ENCODE data around the gene BDKRB2. TPM values are rescaled to one million over a fixed set of nuclear protein-coding genes. Genes with fewer than 3 reads are reported as not detected.

The BDKRB2 gene
- total RNA-seq, 1 experiment from 2014 or later, result 0.21 TPM

GRCh38 chr14:96161636-96162035 is 43.0 kb upstream of the BDKRB2 start:
- H3K27me3 ChIP-seq (replicated peaks; ENCODE audit: insufficient read depth, low read depth, low read length, poor library complexity), result no peaks in the 10 kb centered on the region
- ChIA-PET CTCF (no interaction called here), POLR2A (ENCODE audit: low non-redundant PET) (no interaction called here)
- H3K4me3 ChIP-seq (ENCODE audit: low read depth, low read length, poor library complexity, severe bottlenecking), result no peak overlapping the region
- TF ChIP-seq, protein P1, sequence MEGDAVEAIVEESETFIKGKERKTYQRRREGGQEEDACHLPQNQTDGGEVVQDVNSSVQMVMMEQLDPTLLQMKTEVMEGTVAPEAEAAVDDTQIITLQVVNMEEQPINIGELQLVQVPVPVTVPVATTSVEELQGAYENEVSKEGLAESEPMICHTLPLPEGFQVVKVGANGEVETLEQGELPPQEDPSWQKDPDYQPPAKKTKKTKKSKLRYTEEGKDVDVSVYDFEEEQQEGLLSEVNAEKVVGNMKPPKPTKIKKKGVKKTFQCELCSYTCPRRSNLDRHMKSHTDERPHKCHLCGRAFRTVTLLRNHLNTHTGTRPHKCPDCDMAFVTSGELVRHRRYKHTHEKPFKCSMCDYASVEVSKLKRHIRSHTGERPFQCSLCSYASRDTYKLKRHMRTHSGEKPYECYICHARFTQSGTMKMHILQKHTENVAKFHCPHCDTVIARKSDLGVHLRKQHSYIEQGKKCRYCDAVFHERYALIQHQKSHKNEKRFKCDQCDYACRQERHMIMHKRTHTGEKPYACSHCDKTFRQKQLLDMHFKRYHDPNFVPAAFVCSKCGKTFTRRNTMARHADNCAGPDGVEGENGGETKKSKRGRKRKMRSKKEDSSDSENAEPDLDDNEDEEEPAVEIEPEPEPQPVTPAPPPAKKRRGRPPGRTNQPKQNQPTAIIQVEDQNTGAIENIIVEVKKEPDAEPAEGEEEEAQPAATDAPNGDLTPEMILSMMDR (conservative IDR thresholded peaks at IDR 0.05; ENCODE audit: low read depth, low read length), result no peak
- TF ChIP-seq EZH2 (IDR thresholded peaks at IDR 0.05; ENCODE audit: borderline replicate concordance, low read depth, low read length, poor library complexity, severe bottlenecking), result no peak
- no peak overlapping the region for H3K27ac ChIP-seq (ENCODE audit: low read depth, low read length, poor library complexity, severe bottlenecking)
- H3K36me3 ChIP-seq (ENCODE audit: insufficient read depth, low read length, poor library complexity, severe bottlenecking), result no peaks in the 10 kb centered on the region
- no peaks in the 10 kb centered on the region for H3K9me3 ChIP-seq (ENCODE audit: low read depth, low read length, poor library complexity, severe bottlenecking)
- DNase-seq (ENCODE audit: low spot score), result no peak
- H3K4me1 ChIP-seq (ENCODE audit: insufficient read depth, low read length, poor library complexity, severe bottlenecking), result no peaks in the 10 kb centered on the region
- intact Hi-C loops (cut with micrococcal nuclease; ENCODE audit: unreplicated experiment), result no loop called here
- no TSS peak for BruUV-seq (replicated peaks)

- no peak for DNase-seq (ENCODE audit: low spot score)
- no TSS peak for BruUV-seq (replicated peaks)
- H3K4me3 ChIP-seq (ENCODE audit: low read depth, low read length, poor library complexity, severe bottlenecking), result no peak overlapping the region
- no peaks in the 10 kb centered on the region for H3K9me3 ChIP-seq (ENCODE audit: low read depth, low read length, poor library complexity, severe bottlenecking)
- no peaks in the 10 kb centered on the region for H3K27me3 ChIP-seq (replicated peaks; ENCODE audit: insufficient read depth, low read depth, low read length, poor library complexity)
- ChIA-PET POLR2A (ENCODE audit: low non-redundant PET) (no interaction called here), CTCF (no interaction called here)
- H3K27ac ChIP-seq (ENCODE audit: low read depth, low read length, poor library complexity, severe bottlenecking), result no peak overlapping the region
- no peaks in the 10 kb centered on the region for H3K4me1 ChIP-seq (ENCODE audit: insufficient read depth, low read length, poor library complexity, severe bottlenecking)
- intact Hi-C loops (cut with micrococcal nuclease; ENCODE audit: unreplicated experiment), result no loop called here
- no peak for TF ChIP-seq EZH2 (IDR thresholded peaks at IDR 0.05; ENCODE audit: borderline replicate concordance, low read depth, low read length, poor library complexity, severe bottlenecking)
- TF ChIP-seq, protein P1 (conservative IDR thresholded peaks at IDR 0.05; ENCODE audit: low read depth, low read length), result no peak
- no peaks in the 10 kb centered on the region for H3K36me3 ChIP-seq (ENCODE audit: insufficient read depth, low read length, poor library complexity, severe bottlenecking)
Measured at GRCh38 chr14:96162265-96162664, 42.4 kb upstream of the BDKRB2 start.

- TF ChIP-seq, protein P1 (conservative IDR thresholded peaks at IDR 0.05; ENCODE audit: low read depth, low read length), result no peak
- TF ChIP-seq EZH2 (IDR thresholded peaks at IDR 0.05; ENCODE audit: borderline replicate concordance, low read depth, low read length, poor library complexity, severe bottlenecking), result no peak
- BruUV-seq (replicated peaks), result no TSS peak
- CTCF ChIA-PET, result no interaction called here
- Histone ChIP-seq H3K27ac (ENCODE audit: low read depth, low read length, poor library complexity, severe bottlenecking) (no peak overlapping the region), H3K36me3 (ENCODE audit: insufficient read depth, low read length, poor library complexity, severe bottlenecking) (no peaks in the 10 kb centered on the region), H3K4me3 (ENCODE audit: low read depth, low read length, poor library complexity, severe bottlenecking) (no peak overlapping the region), H3K27me3 (replicated peaks; ENCODE audit: insufficient read depth, low read depth, low read length, poor library complexity) (no peaks in the 10 kb centered on the region), H3K4me1 (ENCODE audit: insufficient read depth, low read length, poor library complexity, severe bottlenecking) (no peaks in the 10 kb centered on the region), H3K9me3 (ENCODE audit: low read depth, low read length, poor library complexity, severe bottlenecking) (no peaks in the 10 kb centered on the region)
- intact Hi-C loops (cut with micrococcal nuclease; ENCODE audit: unreplicated experiment), result no loop called here
- no peak for DNase-seq (ENCODE audit: low spot score)
- POLR2A ChIA-PET (ENCODE audit: low non-redundant PET), result no interaction called here
Measured at GRCh38 chr14:96162741-96163140, 41.9 kb upstream of the BDKRB2 start.

All from A673 (cell line).